ENCODE results near the gene IGSF3. TPM values are rescaled to one million over a fixed set of nuclear protein-coding genes. Genes with fewer than 3 reads are reported as not detected.
"Not testable (repeated sequence)": the region's sequence is repeated elsewhere in the genome, so short reads cannot be mapped to it uniquely, and the experiment has no call there.

IGSF3 gene
- polyA plus RNA-seq, 1 experiment, result 0.15 TPM

DNA sequence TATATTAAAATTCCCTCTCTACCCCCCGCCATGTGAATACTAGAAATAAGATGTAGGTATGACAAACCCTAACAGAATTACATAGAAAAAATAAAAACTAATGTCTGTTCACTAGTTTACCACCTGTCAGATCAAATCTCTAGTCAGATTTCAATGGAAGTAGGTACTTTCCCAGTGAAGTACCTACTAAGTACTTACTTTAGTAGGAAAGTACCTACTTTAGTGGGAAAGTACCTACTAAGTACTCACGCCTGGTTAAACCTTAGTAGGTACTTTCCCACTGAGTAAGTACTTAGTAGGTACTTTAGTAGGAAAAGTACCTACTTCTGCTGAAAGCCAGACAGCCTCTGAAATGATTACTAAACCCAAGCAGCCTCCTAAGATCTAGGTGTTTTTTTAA, 58.7 kb downstream of the IGSF3 start:
- H3K27me3 ChIP-seq (ENCODE audit: control insufficient read depth, insufficient read depth, low read length); H3K36me3 ChIP-seq (ENCODE audit: control insufficient read depth, insufficient read depth, low read length); POLR2A ChIA-PET; H3K4me3 ChIP-seq (ENCODE audit: low read depth, low read length); DNase-seq (ENCODE audit: low read depth); CTCF ChIA-PET: not testable (repeated sequence)

DNA sequence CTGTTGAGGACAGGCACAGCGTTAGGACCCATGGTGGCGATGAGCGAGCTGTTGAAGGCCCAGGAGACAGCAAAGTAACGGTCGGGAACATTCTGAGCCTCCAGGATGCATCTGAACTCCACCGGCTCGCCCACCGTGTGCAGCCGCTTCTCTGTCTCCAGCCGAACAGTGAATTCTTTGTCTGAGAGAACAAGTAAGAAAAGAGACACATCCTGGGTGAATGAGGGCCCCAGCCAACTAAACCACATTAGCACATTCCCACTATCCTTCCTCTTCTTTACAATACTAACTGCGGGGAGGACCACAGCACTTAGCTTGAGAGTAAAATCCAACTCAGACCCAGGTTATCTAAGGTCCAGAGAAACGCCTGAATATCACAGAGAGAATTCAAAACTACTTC, 59.4 kb downstream of the IGSF3 start:
- H3K4me3 ChIP-seq (ENCODE audit: low read depth, low read length); H3K27me3 ChIP-seq (ENCODE audit: control insufficient read depth, insufficient read depth, low read length); POLR2A ChIA-PET; H3K36me3 ChIP-seq (ENCODE audit: control insufficient read depth, insufficient read depth, low read length); DNase-seq (ENCODE audit: low read depth): not testable (repeated sequence)
- CTCF ChIA-PET, result interaction anchor here (1.3 kb wide), 1 partner anchor 12 kb away, joined by 3 read pairs; no protein-coding TSS in a partner anchor

DNA sequence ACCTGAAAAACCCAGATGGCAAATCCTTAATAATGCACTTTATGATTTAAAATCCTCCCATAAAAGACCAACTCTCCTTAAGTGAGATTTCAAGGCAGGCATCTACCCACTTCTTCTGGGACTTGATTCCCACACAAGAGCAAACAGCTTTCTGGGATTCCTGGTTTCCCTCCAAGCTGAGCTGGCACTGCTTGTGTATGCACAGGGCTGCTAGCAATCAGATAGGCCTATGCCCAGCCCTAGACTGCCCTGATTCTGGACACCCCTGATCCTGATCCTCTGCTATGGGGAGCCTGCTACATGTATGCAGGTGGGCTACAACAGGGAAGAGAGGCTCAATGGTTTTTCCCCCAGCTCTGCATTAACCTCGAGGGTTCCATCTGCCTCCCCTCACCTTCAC, 60.1 kb downstream of the IGSF3 start:
- DNase-seq (ENCODE audit: low read depth); H3K36me3 ChIP-seq (ENCODE audit: control insufficient read depth, insufficient read depth, low read length); POLR2A ChIA-PET; H3K27me3 ChIP-seq (ENCODE audit: control insufficient read depth, insufficient read depth, low read length); H3K4me3 ChIP-seq (ENCODE audit: low read depth, low read length): not testable (repeated sequence)
- CTCF ChIA-PET, result interaction anchor here (1.3 kb wide), 1 partner anchor 12 kb away, joined by 3 read pairs; no protein-coding TSS in a partner anchor

DNA sequence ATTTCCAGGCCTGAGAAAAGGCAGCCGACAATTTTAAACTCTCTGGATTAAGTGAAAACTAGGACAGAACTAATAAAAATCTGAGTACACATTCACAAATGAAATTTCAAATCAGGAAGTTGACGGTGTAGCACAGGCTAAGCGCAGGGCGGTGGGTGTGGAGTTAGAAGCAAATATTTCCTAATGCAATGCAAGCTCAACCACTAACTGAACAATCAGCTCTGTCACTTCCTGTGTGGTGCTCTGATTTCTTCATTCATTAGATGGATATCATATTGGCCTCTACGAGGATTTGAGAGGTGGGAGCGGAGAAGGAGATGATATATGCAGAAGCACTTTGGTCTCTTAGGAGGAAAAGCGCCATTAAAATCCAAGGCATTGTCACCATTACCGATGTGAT, 61.5 kb downstream of the IGSF3 start:
- CTCF ChIA-PET, result interaction anchor here (0.6 to 1.3 kb wide), 2 partner anchors 10 to 32 kb away, joined by 3 to 4 read pairs; no protein-coding TSS in a partner anchor

DNA sequence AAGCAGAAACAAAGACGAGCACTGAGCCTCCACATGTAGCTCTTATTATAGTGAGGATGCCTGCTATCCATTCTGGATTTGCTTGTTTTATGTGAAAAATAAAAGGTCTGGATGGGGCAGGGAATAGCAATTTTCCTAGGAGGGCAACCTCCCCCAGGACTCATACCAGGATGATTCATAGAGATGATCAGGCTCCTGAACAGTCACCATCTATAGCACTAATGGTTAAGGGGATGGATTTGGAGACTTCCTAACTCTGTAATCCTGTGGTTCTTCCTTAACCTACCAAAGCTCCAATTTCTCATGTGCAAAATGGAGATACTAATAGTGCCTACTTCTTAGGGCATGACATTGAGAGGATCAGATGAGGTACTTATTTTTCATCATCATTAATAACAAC, 62.2 kb downstream of the IGSF3 start:
- TF ChIP-seq, protein P1, sequence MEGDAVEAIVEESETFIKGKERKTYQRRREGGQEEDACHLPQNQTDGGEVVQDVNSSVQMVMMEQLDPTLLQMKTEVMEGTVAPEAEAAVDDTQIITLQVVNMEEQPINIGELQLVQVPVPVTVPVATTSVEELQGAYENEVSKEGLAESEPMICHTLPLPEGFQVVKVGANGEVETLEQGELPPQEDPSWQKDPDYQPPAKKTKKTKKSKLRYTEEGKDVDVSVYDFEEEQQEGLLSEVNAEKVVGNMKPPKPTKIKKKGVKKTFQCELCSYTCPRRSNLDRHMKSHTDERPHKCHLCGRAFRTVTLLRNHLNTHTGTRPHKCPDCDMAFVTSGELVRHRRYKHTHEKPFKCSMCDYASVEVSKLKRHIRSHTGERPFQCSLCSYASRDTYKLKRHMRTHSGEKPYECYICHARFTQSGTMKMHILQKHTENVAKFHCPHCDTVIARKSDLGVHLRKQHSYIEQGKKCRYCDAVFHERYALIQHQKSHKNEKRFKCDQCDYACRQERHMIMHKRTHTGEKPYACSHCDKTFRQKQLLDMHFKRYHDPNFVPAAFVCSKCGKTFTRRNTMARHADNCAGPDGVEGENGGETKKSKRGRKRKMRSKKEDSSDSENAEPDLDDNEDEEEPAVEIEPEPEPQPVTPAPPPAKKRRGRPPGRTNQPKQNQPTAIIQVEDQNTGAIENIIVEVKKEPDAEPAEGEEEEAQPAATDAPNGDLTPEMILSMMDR (IDR thresholded peaks at IDR 0.05; ENCODE audit: insufficient read depth, low read depth, low read length), result no peak
- ChIA-PET POLR2A (no interaction called here), CTCF (interaction anchor here (1.3 kb wide), 1 partner anchor 10 kb away, joined by 4 read pairs; no protein-coding TSS in a partner anchor)
- Histone ChIP-seq H3K36me3 (ENCODE audit: control insufficient read depth, insufficient read depth, low read length) (no peaks in the 10 kb centered on the region), H3K4me3 (ENCODE audit: low read depth, low read length) (no peak overlapping the region), H3K27me3 (ENCODE audit: control insufficient read depth, insufficient read depth, low read length) (no peaks in the 10 kb centered on the region)
- DNase-seq (ENCODE audit: low read depth), result no peak

More for the DNA sequence above, 61.5 kb downstream of the IGSF3 start:
- DNase-seq (ENCODE audit: low read depth); H3K27me3 ChIP-seq (ENCODE audit: control insufficient read depth, insufficient read depth, low read length); H3K36me3 ChIP-seq (ENCODE audit: control insufficient read depth, insufficient read depth, low read length); POLR2A ChIA-PET; H3K4me3 ChIP-seq (ENCODE audit: low read depth, low read length): not testable (repeated sequence)

DNA sequence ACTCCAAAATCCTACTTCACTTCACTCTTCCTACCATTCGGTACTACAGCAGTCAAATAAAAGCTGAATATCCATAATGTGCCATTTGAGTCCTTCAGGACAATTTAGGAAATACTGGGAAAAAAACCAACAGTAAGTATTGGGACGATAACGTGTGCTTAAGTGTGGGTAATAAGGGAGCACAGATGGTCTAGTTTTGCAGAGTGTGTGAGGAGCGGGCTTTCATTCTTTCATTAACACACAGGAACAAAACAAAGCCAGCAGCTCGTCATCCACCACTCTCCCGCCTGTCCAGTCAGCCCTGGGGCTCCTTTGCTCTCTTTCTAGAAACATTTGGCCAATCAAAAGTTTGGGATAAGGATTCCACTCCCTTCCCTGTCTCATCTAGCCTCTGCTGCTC, 63.1 kb downstream of the IGSF3 start:
- POLR2A ChIA-PET; H3K4me3 ChIP-seq (ENCODE audit: low read depth, low read length); H3K27me3 ChIP-seq (ENCODE audit: control insufficient read depth, insufficient read depth, low read length); DNase-seq (ENCODE audit: low read depth); H3K36me3 ChIP-seq (ENCODE audit: control insufficient read depth, insufficient read depth, low read length); CTCF ChIA-PET: not testable (repeated sequence)

DNA sequence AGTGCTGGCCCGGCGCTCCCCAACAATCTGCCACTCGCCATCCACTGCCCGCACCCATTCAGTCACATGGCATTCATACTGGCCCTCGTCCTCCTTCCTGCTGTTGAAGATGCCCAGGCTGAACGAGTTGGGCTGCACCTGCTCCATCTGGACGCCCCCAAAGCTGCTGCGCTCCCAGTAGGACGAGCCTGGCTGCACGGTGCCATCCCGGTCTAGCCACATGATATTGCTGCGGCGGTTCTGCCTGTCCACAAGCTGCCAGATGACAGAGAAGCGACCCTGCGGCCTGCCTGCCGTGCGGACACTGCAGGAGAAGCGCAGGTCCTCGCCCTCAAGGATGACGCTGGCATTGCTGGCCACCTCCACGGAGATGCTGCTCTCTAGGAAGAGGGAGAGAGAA, 63.9 kb downstream of the IGSF3 start:
- H3K4me3 ChIP-seq (ENCODE audit: low read depth, low read length); CTCF ChIA-PET; H3K27me3 ChIP-seq (ENCODE audit: control insufficient read depth, insufficient read depth, low read length); H3K36me3 ChIP-seq (ENCODE audit: control insufficient read depth, insufficient read depth, low read length); POLR2A ChIA-PET; DNase-seq (ENCODE audit: low read depth): not testable (repeated sequence)

DNA sequence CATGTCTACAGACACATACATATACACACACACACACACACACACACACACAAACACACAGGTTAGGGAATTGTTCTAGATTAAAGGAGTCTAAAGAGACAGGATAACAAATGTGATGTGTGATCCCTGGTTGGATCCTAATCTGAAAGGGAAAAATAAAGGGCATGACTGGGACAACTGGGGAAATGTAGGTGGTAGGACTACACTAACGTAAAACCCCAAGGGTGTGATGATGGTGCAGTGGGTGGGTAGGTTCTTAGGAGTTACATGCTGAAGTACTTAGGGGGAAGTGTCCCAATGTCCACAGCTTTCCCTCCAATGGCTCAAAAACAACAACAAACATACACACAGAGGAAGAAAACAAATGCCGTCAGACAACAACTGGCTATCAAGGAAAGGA, 68.2 kb downstream of the IGSF3 start:
- H3K36me3 ChIP-seq (ENCODE audit: control insufficient read depth, insufficient read depth, low read length); POLR2A ChIA-PET; DNase-seq (ENCODE audit: low read depth); H3K4me3 ChIP-seq (ENCODE audit: low read depth, low read length); H3K27me3 ChIP-seq (ENCODE audit: control insufficient read depth, insufficient read depth, low read length): not testable (repeated sequence)
- CTCF ChIA-PET, result interaction anchor here (5.3 kb wide), 1 partner anchor 27 kb away, joined by 75 read pairs; the partner anchor contains the start of gene CD58

DNA sequence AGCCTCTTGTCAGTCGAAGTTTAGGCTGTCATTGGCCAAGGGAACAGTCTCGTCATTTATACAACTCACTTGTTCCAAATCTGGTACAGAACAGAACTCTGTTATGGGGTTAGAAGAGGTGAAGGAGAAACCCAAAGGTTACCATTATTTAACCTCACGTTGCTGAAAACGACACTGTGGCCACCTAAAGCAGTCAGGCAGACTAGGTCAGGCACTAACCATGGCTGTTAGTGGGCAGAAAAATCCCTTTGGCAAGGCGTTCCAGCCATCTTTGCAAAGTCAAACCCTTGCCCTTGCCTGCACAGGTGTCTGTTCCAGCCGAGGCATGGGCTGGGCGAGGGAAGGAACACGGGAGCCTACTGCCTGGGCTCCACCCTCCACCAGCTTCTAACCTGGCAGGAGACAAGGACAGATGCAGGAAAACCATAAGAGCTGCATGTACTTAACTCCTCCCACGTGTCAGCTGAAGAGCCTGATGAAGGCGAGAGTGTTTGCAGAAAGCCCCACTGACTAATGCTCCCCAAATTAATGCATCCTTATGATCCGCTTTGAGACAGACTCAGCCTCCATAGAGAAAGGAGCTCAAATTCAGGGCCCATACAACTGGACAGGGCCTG, 69.0 kb downstream of the IGSF3 start:
- POLR2A ChIA-PET; H3K36me3 ChIP-seq (ENCODE audit: control insufficient read depth, insufficient read depth, low read length); DNase-seq (ENCODE audit: low read depth); H3K27me3 ChIP-seq (ENCODE audit: control insufficient read depth, insufficient read depth, low read length); H3K4me3 ChIP-seq (ENCODE audit: low read depth, low read length): not testable (repeated sequence)
- CTCF ChIA-PET, result interaction anchor here (5.3 kb wide), 1 partner anchor 26 kb away, joined by 75 read pairs; the partner anchor contains the start of gene CD58

DNA sequence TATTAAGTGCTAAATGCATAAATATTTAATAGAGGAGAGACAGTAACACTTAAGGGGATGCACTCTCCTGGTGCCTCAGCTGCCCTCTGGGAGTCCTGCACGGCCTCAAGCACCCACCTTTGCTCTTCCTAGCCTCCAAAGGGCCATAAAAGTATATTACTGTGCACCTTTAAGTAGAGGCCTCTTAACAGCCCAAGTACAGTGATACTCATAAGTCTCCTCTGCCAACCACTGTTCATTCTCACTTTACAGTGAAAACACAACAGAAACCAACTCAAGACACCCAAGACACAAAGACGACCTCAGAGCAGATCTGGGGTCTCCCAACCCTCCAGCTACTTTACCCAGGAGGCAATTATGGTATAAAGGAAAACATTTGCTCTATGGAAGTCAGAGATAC, 70.1 kb downstream of the IGSF3 start:
- CTCF ChIA-PET, result interaction anchor here (1.8 to 5.3 kb wide), 3 partner anchors 11 to 25 kb away, joined by 9 to 75 read pairs (median 15); partner anchors contain the start of gene CD58

DNA sequence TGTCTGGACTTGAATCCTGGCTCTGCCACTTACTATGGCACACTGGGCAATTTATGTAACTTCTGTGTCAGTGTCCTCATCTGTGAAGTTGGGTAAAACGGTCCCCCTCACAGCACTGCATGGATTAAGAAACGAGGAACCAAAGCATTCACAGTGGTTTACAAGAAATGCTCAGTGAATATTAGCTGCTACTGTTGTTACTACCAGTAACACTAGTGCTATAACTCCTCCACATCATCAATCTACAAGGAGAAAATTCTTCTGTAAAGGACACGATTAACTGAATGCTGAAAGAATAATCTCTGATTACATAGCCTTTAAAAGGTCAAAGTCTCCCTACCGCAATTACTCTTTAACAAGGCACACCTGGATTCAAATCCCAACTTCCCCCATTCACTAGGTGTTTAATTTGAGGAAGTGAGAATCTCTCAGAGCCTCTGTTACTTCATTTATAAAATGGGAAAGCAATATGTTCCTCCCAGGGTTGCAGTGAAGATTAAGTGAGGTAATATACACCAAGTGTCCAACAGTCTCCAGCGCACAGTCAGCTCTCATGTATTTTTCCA, 70.7 kb downstream of the IGSF3 start:
- DNase-seq (ENCODE audit: low read depth); POLR2A ChIA-PET; H3K4me3 ChIP-seq (ENCODE audit: low read depth, low read length); H3K36me3 ChIP-seq (ENCODE audit: control insufficient read depth, insufficient read depth, low read length); H3K27me3 ChIP-seq (ENCODE audit: control insufficient read depth, insufficient read depth, low read length): not testable (repeated sequence)
- CTCF ChIA-PET, result interaction anchor here (0.5 to 5.3 kb wide), 10 partner anchors 10 to 616 kb away, joined by 3 to 75 read pairs (median 6); partner anchors contain the start of genes CD58 and IGSF3

More for the DNA sequence above, 70.1 kb downstream of the IGSF3 start:
- POLR2A ChIA-PET; DNase-seq (ENCODE audit: low read depth); H3K4me3 ChIP-seq (ENCODE audit: low read depth, low read length); H3K36me3 ChIP-seq (ENCODE audit: control insufficient read depth, insufficient read depth, low read length); H3K27me3 ChIP-seq (ENCODE audit: control insufficient read depth, insufficient read depth, low read length): not testable (repeated sequence)
